ENCODE measurements around the gene BRSK2. TPM values are rescaled to one million over a fixed set of nuclear protein-coding genes. Genes with fewer than 3 reads are reported as not detected.

BRSK2 gene
- total RNA-seq, 1 donor from 2014 or later: 0.06 TPM

DNA sequence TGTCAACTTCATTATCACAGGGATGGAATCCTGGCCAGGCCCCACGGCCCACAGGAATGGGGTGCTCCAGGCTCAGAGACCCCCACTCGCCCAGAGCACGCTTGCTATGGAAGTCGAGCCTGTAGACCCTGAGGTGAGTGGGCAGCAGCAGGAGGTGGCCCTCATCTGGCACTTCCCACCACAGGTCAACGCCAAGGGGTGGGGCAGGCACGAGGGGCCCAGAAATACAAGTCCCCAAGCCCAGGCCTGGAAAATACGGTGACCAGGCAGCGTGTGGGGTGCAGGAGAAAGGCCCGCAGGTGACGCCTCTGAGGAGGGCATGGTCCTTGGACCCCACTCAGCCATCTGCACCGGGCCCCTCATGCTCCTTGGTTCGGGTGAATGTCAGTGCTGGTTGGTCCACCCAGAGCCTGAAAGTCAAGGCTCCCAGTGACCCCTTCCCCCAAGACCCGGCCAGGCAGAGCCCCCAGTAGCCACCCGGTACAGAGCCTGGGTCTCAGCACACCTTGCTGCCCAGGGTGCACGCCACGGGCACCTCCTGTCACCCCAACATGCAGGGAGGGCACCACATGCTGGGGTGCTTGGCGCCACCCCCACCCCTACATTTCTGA lies 94.4 kb downstream of the BRSK2 start:
- H3K4me3 ChIP-seq (ENCODE audit: low read depth, low read length): no peak overlapping the region
- no peak for DNase-seq (ENCODE audit: low read depth)
- TF ChIP-seq, protein P1, sequence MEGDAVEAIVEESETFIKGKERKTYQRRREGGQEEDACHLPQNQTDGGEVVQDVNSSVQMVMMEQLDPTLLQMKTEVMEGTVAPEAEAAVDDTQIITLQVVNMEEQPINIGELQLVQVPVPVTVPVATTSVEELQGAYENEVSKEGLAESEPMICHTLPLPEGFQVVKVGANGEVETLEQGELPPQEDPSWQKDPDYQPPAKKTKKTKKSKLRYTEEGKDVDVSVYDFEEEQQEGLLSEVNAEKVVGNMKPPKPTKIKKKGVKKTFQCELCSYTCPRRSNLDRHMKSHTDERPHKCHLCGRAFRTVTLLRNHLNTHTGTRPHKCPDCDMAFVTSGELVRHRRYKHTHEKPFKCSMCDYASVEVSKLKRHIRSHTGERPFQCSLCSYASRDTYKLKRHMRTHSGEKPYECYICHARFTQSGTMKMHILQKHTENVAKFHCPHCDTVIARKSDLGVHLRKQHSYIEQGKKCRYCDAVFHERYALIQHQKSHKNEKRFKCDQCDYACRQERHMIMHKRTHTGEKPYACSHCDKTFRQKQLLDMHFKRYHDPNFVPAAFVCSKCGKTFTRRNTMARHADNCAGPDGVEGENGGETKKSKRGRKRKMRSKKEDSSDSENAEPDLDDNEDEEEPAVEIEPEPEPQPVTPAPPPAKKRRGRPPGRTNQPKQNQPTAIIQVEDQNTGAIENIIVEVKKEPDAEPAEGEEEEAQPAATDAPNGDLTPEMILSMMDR (conservative IDR thresholded peaks at IDR 0.05; ENCODE audit: low read depth, low read length): no peak

DNA sequence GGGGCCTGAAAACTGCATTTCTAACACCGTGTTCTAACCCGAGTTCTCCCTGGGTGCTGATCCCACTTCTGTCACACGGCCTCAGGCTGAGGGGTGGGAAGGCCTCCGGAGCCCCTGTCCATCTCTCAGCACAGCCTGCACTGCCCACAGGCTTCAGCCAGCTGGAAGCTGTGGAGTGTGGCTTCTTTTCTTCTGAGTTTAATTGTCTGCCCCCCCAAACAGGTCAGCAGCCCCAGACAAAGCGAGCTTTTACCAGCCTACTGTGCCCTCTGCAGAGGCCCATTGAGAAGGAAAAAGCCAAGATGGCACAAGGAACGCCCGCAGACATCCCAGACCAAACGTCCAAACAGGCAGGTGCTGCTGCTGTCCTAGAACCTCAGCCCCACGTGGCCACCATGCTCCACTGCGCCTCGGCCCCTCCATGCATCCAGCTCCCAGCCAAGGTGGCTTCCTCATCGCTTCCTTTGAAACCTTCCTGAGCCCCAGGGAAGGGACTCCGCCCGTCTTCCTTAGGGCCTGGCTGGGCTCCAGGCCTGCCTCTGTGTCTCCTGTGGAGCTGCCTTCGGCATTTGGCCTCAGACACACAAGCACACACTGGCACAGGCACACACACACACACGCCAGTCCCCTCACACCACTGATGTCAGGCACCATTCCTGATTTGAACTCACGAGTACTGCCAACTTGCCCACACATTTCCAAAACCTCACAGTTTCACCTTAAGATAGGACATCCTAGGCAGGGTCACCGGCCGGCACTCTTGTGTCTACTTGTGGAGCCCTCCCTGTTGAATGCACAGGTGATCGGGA lies 95.2 kb downstream of the BRSK2 start:
- H3K4me3 ChIP-seq (ENCODE audit: low read depth, low read length): no peak overlapping the region
- TF ChIP-seq, protein P1 (conservative IDR thresholded peaks at IDR 0.05; ENCODE audit: low read depth, low read length): no peak
- no peak for DNase-seq (ENCODE audit: low read depth)

DNA sequence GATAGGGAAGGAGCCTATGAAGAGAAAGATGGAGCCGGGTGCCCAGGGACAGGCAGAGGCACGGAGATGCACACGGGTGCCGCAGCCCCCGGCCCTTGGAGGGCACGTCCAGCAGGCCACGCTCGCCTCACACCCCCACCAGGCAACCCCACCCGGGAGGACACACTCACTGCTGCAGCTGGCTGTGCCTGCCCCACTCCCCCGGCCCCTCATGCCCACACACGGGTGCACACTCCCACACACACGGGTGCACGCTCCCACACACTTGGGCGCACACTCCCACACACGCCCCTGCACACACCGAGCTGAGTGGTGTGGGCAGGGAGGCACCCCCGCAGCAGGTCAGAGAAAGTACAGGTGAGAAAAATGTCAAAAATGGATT lies 95.8 kb downstream of the BRSK2 start:
- H3K4me3 ChIP-seq (ENCODE audit: low read depth, low read length): no peak overlapping the region
- DNase-seq (ENCODE audit: low read depth): no peak

DNA sequence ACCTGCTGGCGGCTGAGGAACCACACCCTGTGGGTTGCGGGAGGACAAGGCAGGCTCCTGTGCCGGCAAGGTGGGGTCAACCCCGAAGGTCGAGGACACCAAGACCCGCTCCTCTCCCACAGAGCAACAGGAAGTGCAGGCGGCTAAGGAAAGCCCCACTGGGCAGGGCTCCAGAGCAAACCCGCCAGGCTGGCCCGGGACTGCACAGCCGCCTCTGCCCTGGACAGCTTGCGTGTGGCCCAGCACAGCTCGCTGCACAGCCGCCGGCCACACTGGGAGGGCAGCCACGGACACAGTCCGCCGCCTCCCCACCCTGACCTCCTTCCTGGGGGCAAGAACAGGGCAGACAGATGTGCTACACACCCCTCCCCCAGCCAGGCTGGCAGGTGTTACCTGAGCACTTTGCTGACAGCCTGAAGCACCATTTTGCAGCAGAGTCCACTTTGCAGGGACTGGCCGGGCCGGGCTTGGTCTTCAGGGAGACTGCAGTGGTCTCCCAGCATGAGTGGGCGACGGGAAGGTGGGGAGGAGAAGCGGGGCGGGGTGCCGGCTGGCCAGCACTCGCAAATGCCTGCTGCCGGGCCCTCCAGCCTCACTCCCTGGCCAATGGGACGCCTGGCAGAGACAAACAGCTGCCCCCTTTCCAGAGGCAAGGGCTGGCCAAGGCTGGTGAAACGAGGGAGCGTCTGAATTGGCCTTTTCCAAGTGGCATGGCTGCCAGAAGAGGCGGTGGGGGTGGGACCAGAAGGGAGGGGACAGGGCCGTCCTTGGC lies 96.5 kb downstream of the BRSK2 start, which contains the start of gene MOB2:
TSS of gene MOB2 (minus strand) at position 726 of the 772 bp plus-strand sequence. CDS start at position 503, 223 bp downstream.
- TF ChIP-seq, protein P1 (conservative IDR thresholded peaks at IDR 0.05; ENCODE audit: low read depth, low read length): peak; percentile 3
- no peak for DNase-seq (ENCODE audit: low read depth)
- H3K4me3 ChIP-seq (ENCODE audit: low read depth, low read length): no peak within 1 kb of the TSS

More for the DNA sequence above, 95.8 kb downstream of the BRSK2 start:
- TF ChIP-seq, protein P1 (conservative IDR thresholded peaks at IDR 0.05; ENCODE audit: low read depth, low read length): no peak

DNA sequence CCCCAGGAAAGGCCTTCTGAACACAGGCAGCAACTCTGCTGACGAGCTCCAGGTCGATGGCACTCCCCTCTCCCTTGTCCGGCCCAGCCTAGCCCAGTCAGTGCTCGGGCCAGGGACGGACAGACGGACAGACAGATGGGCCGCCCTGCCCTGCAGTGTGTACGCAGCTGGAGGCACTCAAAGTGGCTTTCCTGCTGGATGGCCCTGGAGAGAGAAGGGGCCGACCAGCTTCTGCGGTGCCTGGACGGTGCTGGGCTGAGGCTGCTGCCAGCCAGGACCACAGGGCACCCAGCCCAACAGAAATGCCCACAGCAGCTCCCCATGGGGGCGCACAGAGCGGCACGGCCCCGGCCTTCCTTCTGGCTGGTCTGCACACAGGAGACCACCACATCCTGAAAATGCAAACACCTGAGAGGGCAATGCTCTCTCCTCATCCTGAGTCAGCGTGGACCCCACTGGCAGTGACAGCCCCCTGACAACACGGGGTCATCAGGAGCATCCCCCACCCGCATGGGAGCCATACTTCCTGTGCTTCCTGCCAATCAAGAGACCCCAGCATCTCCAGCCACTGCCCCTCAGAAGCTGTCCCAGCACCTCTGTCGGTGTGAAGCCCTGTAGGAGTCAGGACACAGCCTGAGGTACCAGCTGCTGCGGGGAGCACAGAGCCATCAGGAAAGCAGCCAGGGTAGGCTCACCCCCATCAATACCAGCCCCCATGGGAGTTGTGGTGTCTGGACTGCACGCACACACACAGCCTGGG lies 97.5 kb downstream of the BRSK2 start:
- DNase-seq (ENCODE audit: low read depth): no peak

More for the DNA sequence above, 97.5 kb downstream of the BRSK2 start:
- TF ChIP-seq, protein P1 (conservative IDR thresholded peaks at IDR 0.05; ENCODE audit: low read depth, low read length): no peak
- no peak overlapping the region for H3K4me3 ChIP-seq (ENCODE audit: low read depth, low read length)
